ENCODE results near the gene MRGPRX2.

DNA sequence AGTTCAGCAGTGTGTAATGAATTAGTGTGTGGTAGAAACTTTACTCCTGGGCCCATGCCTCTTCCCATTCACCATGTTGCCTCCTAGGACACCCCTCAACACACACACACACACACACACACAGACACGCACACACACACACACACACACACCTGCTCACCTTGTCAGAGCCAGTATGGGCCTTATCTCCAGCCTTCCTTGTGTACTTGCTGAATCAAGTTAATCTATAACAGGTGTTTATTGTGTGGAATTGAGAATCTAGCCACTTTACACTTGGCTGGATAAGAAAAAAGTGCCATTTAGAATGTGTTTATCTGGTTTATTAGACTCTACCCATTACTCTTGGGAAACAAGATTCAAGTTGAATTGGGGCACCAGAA, 42.0 kb upstream of the MRGPRX2 start:
- TF ChIP-seq POLR2AphosphoS5 (IDR thresholded peaks at IDR 0.05; ENCODE audit: low read depth) (no peak), CREB1 (CRISPR knock-in tag; IDR thresholded peaks at IDR 0.05; ENCODE audit: low read depth) (no peak), EZH2 (IDR thresholded peaks at IDR 0.05; ENCODE audit: low read depth, unreplicated experiment) (no peak)
- TF ChIP-seq, protein P1, sequence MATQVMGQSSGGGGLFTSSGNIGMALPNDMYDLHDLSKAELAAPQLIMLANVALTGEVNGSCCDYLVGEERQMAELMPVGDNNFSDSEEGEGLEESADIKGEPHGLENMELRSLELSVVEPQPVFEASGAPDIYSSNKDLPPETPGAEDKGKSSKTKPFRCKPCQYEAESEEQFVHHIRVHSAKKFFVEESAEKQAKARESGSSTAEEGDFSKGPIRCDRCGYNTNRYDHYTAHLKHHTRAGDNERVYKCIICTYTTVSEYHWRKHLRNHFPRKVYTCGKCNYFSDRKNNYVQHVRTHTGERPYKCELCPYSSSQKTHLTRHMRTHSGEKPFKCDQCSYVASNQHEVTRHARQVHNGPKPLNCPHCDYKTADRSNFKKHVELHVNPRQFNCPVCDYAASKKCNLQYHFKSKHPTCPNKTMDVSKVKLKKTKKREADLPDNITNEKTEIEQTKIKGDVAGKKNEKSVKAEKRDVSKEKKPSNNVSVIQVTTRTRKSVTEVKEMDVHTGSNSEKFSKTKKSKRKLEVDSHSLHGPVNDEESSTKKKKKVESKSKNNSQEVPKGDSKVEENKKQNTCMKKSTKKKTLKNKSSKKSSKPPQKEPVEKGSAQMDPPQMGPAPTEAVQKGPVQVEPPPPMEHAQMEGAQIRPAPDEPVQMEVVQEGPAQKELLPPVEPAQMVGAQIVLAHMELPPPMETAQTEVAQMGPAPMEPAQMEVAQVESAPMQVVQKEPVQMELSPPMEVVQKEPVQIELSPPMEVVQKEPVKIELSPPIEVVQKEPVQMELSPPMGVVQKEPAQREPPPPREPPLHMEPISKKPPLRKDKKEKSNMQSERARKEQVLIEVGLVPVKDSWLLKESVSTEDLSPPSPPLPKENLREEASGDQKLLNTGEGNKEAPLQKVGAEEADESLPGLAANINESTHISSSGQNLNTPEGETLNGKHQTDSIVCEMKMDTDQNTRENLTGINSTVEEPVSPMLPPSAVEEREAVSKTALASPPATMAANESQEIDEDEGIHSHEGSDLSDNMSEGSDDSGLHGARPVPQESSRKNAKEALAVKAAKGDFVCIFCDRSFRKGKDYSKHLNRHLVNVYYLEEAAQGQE (IDR thresholded peaks at IDR 0.05; ENCODE audit: unreplicated experiment): no peak
